Measurements from ENCODE around the gene MKNK2.
"Not testable (repeated sequence)": the region's sequence is repeated elsewhere in the genome, so short reads cannot be mapped to it uniquely, and the experiment has no call there.

The MKNK2 gene

DNA sequence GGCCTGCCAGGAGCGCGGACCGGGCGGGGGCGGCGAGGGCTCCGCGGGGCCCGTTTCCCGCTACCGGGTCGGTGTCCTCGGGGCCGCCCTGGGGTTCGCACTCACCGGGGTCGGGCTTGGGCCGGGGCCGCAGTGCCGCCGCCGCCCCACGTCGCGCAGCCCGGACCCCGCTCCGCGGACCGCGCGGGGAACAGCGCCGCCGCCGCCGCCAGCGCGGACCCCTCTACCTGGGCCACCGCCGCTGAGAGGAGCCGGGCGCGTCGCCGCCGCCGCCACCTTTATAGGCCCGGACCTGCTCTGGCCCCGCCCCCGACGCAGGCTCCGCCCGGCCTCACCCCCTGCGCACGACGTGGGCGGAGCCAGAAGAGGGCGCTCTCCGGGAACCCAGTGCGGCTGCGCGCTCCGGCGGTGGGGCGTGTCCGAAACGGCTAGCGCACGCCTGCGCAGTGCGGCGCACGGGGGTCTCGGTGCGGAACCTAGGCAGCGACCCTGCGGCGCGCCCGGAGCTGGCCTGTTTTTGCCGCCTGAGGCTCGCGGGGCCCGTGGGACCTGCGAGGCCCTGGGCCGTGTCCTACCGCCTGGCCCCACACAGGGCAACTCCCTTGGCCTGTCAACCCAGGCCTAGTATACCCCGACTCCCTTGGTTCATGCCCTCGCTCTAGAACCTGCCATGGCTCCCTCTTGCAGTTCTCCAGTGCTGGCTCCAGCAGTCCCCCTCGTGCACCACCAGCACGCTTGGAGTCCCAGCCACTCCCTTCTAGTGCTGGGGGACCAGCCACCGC is at the start of gene MKNK2:
Gene MKNK2, minus strand, starts transcription at position 254 of the 782 bp plus-strand sequence. CDS start 393 bp downstream, outside the sequence.
- peak; percentile 87 to 98 for DNase-seq

DNA sequence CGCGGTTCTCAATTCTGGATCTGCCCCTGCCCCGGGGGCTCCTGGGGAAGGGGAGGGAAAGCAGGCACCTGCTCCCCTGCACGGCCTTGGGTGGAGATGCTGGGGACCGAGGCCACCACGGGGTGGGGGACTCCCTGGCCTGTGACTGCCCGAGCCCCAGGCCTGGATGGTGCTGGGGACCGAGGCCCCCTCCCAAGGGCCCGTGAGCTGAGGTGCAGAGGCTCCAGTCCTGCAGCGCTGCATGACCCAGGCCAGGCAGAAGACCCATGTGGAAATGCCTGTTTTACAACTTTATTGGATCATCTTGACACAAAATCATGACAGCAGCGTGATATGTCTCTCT is 49.6 kb upstream of the MKNK2 start:
- DNase-seq, result no peak

DNA sequence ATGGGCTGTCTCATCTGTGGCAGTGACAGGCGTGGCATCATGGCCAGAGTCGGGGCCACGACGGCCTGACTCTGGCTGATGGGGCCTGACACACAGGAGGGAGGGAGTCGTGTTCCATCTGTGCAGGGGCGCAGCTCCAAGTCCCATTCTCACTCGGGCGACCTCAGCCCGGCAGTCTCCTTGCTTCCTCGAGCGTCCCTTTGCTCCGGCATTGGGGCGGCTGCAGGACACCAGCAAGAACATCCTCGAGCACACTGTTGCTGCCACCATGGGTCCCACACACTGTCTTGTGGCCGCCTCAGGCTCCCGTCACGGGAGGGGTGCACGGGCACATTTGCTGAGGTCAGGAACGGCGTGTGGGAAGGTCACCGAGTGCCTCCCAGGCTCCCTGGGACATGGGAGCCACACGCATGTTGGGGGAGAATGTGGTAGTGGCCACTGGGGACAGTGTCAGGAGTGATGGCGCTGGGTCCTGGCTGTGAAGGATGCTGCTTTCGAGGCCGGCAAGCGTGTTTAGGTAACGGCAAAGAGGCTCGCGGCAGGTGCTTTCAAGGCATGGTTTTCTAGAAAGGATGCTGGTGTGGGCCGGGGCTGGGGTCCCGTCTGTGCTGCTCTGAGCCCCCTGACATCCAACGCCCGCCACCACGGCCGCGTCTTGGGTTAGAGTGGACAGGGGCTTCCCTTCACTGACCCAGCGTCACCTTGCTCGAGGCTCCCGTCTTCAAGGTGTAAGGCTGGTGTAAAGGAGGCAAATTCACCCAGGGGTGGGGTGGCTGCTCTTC is 49.1 kb upstream of the MKNK2 start:
- no peak for DNase-seq

DNA sequence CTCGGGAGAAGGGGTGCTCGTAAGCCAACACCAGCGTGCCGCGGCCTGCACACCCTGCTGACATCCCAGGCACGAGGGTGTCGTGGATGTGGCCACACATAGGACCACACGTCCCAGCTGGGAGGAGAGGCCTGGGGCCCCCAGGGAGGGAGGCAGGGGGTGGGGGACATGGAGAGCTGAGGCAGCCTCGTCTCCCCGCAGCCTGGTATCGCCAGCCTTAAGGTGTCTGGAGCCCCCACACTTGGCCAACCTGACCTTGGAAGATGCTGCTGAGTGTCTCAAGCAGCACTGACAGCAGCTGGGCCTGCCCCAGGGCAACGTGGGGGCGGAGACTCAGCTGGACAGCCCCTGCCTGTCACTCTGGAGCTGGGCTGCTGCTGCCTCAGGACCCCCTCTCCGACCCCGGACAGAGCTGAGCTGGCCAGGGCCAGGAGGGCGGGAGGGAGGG is 48.0 kb upstream of the MKNK2 start:
- DNase-seq, result no peak

DNA sequence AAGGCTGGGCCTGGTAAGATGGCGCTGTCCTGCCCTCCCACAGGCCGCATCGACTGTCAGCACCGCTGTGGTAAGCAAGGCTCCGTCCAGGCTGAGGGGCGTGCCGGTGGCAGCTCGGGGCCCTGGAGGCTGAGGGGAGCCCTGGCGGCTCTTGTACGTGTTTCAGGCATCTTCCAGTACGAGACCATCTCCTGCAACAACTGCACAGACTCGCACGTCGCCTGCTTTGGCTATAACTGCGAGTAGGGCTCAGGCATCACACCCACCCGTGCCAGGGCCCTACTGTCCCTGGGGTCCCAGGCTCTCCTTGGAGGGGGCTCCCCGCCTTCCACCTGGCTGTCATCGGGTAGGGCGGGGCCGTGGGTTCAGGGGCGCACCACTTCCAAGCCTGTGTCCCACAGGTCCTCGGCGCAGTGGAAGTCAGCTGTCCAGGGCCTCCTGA is 46.9 kb upstream of the MKNK2 start:
- DNase-seq, result no peak

GRCh38 chr19:2097203-2097885 is 46.3 kb upstream of the MKNK2 start:
- DNase-seq, result no peak

GRCh38 chr19:2096480-2097202 is 45.6 kb upstream of the MKNK2 start, which contains the start of gene IZUMO4:
Gene IZUMO4 (plus strand): TSS chr19:2096915. CDS start chr19:2096946, 31 bp downstream.
- DNase-seq, result peak; percentile 98 to 99

DNA sequence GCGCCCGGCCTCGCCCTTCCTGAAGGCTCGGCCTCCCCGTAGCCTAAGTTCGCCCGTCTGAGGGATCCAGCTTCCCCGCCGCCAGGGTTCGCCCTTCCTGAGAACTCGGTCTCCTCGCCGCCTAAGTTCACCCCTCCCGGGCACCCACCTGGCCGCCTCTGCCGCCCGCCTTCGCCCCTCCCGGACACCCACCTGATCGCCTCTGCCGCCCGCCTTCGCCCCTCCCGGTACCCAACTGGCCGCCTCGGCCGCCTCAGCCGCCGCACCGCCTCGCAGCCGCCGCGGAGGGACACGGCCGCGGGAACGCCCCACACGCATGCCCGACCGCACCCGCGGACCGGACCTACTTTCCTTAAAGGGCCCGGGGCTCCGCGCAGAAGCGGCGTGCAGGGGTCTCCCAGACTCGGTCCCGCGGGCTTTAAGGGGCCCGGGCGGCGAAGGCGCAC is 45.0 kb upstream of the MKNK2 start, which contains the start of gene MOB3A:
Gene MOB3A, minus strand, starts transcription at position 293 of the 446 bp plus-strand sequence. CDS start 17,766 bp downstream, outside the sequence.
- peak in 1 of 2 experiments; percentile 98 for DNase-seq

DNA sequence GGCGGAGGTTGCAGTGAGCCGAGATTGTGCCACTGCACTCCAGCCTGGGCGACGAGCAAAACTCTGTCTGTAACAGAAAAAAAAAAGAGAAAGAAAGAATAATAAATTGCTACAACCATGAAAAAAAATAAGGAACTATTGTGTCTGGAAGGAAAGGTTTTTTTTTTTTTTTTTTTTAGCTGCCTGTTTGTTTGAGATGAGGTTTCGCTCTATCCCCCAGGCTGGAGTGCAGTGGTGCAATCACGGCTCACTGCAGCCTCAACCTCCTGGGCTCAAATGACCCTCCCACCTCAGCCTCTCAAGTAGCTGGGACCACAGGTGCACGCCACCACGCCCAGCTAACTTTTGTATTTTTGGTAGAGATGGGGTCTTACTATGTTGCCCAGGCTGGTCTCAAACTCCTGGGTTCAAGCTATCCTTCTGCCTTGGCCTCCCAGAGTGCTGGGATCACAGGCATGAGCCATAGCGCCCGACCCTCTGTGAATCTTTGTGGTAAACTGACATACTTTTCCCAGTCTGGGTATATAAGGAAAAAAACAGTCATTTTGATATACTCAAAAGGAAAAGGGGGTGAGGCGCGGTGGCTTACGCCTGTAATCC is 41.0 kb upstream of the MKNK2 start:
- DNase-seq, result not testable (repeated sequence)

GRCh38 chr19:2089727-2090053 is 38.6 kb upstream of the MKNK2 start:
- DNase-seq, result no peak

DNA sequence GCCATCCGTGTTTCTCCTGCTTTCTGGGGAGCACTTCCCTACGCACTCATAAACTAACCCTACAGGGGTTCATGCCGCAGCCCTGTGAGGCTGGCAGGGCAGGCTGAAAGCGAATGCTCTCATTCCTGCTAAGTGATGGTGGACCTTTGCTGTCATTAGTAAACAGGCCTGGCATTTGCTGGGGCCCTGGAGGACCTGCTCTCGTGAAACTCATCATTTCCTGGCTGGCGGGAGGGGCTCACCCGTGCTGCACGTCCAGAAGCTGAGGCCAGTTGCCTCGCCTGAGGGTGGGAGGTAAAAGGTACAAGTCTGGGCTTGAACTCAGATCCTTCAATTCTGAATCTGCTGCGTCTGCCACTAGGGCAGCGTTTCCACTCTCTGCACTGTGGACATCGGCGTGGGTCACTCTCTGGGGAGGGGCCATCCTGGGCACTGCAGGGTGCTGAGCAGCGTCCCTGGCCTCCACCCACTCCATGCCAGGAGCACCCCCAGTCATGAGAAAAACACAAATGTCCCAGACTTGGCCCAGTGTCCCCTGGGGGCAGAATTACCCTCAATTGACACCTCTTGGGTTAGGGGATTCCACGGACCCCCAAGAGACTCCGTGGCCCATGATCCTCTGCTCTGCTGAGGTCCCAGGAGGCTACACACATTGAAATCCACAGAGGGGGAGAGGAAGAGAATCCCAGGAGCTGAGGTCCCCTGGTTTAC is 38.1 kb upstream of the MKNK2 start:
- no peak for DNase-seq

DNA sequence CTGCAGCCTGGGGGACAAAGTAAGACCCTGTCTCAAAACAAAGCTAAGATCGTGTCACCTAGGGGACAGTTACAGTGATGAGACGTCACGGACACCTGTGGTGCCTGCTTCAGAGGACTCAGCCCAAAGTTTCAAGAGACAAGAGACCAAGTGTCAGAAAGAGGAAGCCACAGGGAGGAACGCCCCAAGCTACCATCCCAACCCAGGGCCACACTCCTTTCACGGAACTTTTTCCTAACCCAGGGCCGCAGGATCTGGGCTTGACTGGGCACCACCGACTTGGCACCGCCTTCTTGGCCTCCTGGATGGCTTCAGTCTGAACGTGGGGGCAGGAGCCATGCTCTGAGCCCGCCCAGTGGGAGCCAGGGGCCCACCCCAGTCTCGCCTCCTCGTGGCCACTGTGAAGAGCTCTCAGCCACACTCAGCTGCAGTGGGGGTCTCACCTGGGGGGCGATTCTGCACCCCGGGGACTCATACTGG is 36.6 kb upstream of the MKNK2 start:
- no peak for DNase-seq

GRCh38 chr19:2086695-2087620 is 35.9 kb upstream of the MKNK2 start:
- DNase-seq, result not testable (repeated sequence)

DNA sequence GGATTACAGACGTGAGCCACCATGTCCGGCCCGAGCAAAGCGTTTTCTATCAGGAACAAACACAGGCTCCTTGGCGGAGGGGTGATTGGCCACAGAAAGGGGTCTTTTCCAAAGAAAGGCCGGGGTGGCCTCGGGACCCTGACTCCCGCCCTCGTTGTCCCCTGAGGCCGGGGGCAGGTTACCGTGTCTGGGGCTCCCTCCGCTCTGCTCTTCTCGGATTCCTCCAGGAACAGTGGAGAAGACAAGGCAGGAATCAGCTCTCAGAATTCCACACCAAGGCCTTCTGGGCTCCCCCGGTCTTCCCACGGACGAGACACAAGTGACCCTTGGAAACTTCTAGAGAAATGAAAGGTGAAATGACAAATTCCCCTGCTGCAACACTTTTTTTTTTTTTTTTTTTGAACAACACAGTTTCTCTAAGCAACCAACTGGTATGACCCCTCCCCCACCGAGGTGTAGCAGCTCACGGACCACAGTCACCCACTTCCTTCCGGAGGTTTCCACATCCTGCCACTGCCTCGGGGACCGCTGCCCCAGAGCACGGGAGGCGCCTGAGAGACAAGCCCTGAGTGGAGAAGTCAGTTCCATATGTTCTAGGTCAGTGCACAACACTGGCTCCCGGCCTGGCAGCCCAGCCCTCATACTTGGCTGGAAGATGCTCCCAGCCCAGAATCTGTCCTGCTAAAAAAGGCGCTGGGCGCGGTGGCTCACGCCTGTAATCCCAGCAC is 34.1 kb upstream of the MKNK2 start:
- DNase-seq, result no peak

DNA sequence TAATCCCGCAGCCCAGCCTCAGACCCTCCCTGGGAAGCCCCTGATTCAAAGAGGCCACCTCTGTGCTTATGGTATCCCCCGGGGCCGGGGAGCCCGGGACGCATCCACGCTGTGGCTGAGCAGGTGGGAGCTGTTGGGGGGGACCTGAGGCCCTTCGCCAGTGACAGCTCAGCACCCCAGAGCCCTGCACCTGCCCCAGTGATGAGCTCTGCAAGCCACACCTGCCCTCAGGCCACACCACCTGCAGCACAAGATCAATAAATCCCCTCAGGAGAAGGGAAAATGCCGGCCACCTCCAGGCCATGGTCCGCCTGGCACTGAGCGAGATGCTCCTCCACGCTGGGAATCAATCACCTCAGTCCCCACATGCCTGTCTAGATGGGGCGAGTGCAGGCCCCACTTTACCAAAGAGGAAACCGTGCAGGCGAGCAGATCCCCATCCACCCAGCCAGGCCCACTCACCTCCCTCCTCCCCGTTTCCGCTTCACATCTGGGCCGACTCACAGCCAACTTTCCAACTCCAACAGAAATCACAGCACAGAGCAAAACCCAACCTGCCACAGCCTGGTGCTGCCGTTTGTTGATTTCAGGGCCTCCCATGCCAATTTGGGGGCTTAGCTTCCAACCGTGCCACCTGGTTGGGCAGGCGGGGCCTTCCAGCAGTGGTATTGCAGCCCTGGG is 32.3 kb upstream of the MKNK2 start:
- DNase-seq, result no peak

GRCh38 chr19:2081873-2082810 is 31.1 kb upstream of the MKNK2 start:
- no peak for DNase-seq

- no peak for DNase-seq
Observed at GRCh38 chr19:2080336-2080988, 29.4 kb upstream of the MKNK2 start.

All from NCI-H446 (cell line).